Measurements from ENCODE around the gene CERK.

CERK gene

DNA sequence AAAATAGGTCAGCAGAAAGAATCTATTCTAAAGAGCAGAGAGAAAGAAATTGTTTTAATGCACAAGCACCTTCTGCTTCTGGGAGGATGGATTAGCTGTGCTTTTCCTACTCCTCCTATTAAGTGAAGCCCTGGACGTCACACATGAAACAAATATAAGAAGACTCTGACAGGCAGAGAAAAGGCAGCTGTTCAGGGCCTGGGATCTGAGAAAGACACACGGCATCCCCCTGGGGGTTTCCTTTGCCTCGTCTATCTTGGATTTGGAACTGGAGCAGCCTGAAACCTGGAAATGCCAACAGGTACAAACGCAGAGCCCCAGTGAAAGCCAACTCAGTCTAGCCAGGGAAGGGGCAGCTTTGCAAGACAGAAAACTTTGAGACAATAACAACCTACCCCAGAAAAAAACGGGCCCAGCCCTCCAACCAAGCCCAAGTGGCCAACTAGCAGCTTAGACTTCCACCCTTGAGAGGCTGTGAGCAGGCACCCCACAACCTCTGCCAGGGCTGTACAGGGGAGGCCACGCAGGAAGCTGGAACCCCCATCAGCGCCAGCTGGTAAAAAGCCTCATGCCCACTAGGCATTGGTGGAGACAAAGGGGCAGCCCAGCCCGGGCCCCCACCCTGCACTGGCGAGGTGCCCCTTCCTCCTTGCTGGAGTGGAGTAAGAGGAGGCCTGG is 7.3 kb downstream of the CERK start:
- Histone ChIP-seq H3K23ac (ENCODE audit: low read length) (no peak overlapping the region), H3K4me3 (ENCODE audit: low read length) (no peak overlapping the region), H3K79me2 (ENCODE audit: control insufficient read depth, insufficient read depth, low read length) (peaks cover 15% of the 10 kb centered on the region), H3K4ac (ENCODE audit: low read depth, low read length) (no peak overlapping the region), H2BK5ac (ENCODE audit: low read length) (no peak overlapping the region), H4K5ac (ENCODE audit: low read length) (no peak overlapping the region), H3K4me1 (ENCODE audit: control insufficient read depth, low read depth, low read length) (peaks cover 3% of the 10 kb centered on the region), H3K79me1 (ENCODE audit: low read length) (peaks cover 19% of the 10 kb centered on the region), H3K4me2 (ENCODE audit: low read length) (no peak overlapping the region), H4K8ac (ENCODE audit: low read depth, low read length) (no peak overlapping the region), H2BK15ac (replicated peaks; ENCODE audit: low read depth) (no peak overlapping the region), H3K36me3 (ENCODE audit: control insufficient read depth, insufficient read depth, low read length) (no peaks in the 10 kb centered on the region), H2AK5ac (ENCODE audit: low read length) (no peak overlapping the region), H3K56ac (ENCODE audit: low read length) (no peak overlapping the region), H3K27ac (ENCODE audit: low read depth, low read length) (no peak overlapping the region), H3K27me3 (ENCODE audit: insufficient read depth, low read length, poor library complexity) (no peaks in the 10 kb centered on the region), H3K18ac (ENCODE audit: low read length) (no peak overlapping the region), H2BK120ac (ENCODE audit: low read depth, low read length) (no peak overlapping the region), H3K9ac (ENCODE audit: low read length) (no peak overlapping the region)
- no CpG with 5 or more reads among the region's 9 CpGs for WGBS (ENCODE audit: extremely low coverage, insufficient coverage, low lambda C conversion rate)
- DNase-seq: no peak

DNA sequence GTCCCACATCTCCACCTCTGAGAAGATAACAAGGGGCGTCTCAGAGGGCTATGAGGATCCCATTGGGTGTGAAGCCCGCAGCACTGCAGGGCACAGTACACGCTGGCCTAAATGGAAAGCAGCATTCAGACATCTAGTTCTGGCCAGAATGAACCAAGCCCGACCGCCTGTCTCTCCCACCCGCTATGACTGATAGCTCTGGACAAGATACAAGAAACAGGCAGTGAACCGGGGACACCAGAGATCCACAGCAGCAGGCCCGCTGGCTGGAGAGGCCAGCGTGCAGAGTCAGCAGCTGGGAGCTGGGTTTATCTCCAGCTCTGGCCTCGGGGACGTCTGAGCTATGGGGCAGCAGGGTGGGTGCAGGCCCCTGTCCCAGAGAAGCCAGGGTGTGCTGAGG is 9.6 kb downstream of the CERK start:
- Histone ChIP-seq H4K8ac (ENCODE audit: low read depth, low read length) (no peak overlapping the region), H4K5ac (ENCODE audit: low read length) (no peak overlapping the region), H3K18ac (ENCODE audit: low read length) (no peak overlapping the region), H3K4ac (ENCODE audit: low read depth, low read length) (no peak overlapping the region), H3K9ac (ENCODE audit: low read length) (no peak overlapping the region), H3K4me2 (ENCODE audit: low read length) (no peak overlapping the region), H2BK120ac (ENCODE audit: low read depth, low read length) (no peak overlapping the region), H3K56ac (ENCODE audit: low read length) (no peak overlapping the region), H2BK15ac (replicated peaks; ENCODE audit: low read depth) (no peak overlapping the region), H3K36me3 (ENCODE audit: control insufficient read depth, insufficient read depth, low read length) (no peaks in the 10 kb centered on the region), H2BK5ac (ENCODE audit: low read length) (no peak overlapping the region), H3K4me3 (ENCODE audit: low read length) (no peak overlapping the region), H3K27ac (ENCODE audit: low read depth, low read length) (no peak overlapping the region), H3K23ac (ENCODE audit: low read length) (no peak overlapping the region), H2AK5ac (ENCODE audit: low read length) (no peak overlapping the region), H3K79me1 (ENCODE audit: low read length) (peaks cover 15% of the 10 kb centered on the region), H3K4me1 (ENCODE audit: control insufficient read depth, low read depth, low read length) (peaks cover 3% of the 10 kb centered on the region), H3K79me2 (ENCODE audit: control insufficient read depth, insufficient read depth, low read length) (peaks cover 5% of the 10 kb centered on the region), H3K27me3 (ENCODE audit: insufficient read depth, low read length, poor library complexity) (no peaks in the 10 kb centered on the region)
- WGBS (ENCODE audit: extremely low coverage, insufficient coverage, low lambda C conversion rate): no CpG with 5 or more reads among the region's 11 CpGs
- DNase-seq: no peak

GRCh38 chr22:46727813-46728364 is 10.2 kb downstream of the CERK start:
- Histone ChIP-seq H2BK120ac (ENCODE audit: low read depth, low read length) (no peak overlapping the region), H3K9ac (ENCODE audit: low read length) (no peak overlapping the region), H3K23ac (ENCODE audit: low read length) (no peak overlapping the region), H3K79me1 (ENCODE audit: low read length) (peaks cover 15% of the 10 kb centered on the region), H3K18ac (ENCODE audit: low read length) (no peak overlapping the region), H4K5ac (ENCODE audit: low read length) (no peak overlapping the region), H3K27ac (ENCODE audit: low read depth, low read length) (no peak overlapping the region), H2BK15ac (replicated peaks; ENCODE audit: low read depth) (no peak overlapping the region), H3K79me2 (ENCODE audit: control insufficient read depth, insufficient read depth, low read length) (peaks cover 5% of the 10 kb centered on the region), H3K36me3 (ENCODE audit: control insufficient read depth, insufficient read depth, low read length) (no peaks in the 10 kb centered on the region), H3K4me2 (ENCODE audit: low read length) (no peak overlapping the region), H2BK5ac (ENCODE audit: low read length) (no peak overlapping the region), H3K4me1 (ENCODE audit: control insufficient read depth, low read depth, low read length) (peaks cover 3% of the 10 kb centered on the region), H3K4ac (ENCODE audit: low read depth, low read length) (no peak overlapping the region), H3K4me3 (ENCODE audit: low read length) (no peak overlapping the region), H2AK5ac (ENCODE audit: low read length) (no peak overlapping the region), H3K56ac (ENCODE audit: low read length) (no peak overlapping the region), H4K8ac (ENCODE audit: low read depth, low read length) (no peak overlapping the region), H3K27me3 (ENCODE audit: insufficient read depth, low read length, poor library complexity) (no peaks in the 10 kb centered on the region)
- no peak for DNase-seq
- no CpG with 5 or more reads among the region's 19 CpGs for WGBS (ENCODE audit: extremely low coverage, insufficient coverage, low lambda C conversion rate)

- H3K4me1 ChIP-seq (ENCODE audit: control insufficient read depth, low read depth, low read length): peaks cover under 1% of the 10 kb centered on the region
- no peak overlapping the region for H3K56ac ChIP-seq (ENCODE audit: low read length)
- H3K27me3 ChIP-seq (ENCODE audit: insufficient read depth, low read length, poor library complexity): no peaks in the 10 kb centered on the region
- H3K9ac ChIP-seq (ENCODE audit: low read length): no peak overlapping the region
- no peak overlapping the region for H3K27ac ChIP-seq (ENCODE audit: low read depth, low read length)
- H3K79me2 ChIP-seq (ENCODE audit: control insufficient read depth, insufficient read depth, low read length): peaks cover 3% of the 10 kb centered on the region
- no peak overlapping the region for H3K23ac ChIP-seq (ENCODE audit: low read length)
- H3K36me3 ChIP-seq (ENCODE audit: control insufficient read depth, insufficient read depth, low read length): no peaks in the 10 kb centered on the region
- no peak overlapping the region for H2BK15ac ChIP-seq (replicated peaks; ENCODE audit: low read depth)
- H4K8ac ChIP-seq (ENCODE audit: low read depth, low read length): no peak overlapping the region
- no peak overlapping the region for H2BK5ac ChIP-seq (ENCODE audit: low read length)
- no peak for DNase-seq
- H3K4me2 ChIP-seq (ENCODE audit: low read length): no peak overlapping the region
- no peak overlapping the region for H3K18ac ChIP-seq (ENCODE audit: low read length)
- no peak overlapping the region for H3K4me3 ChIP-seq (ENCODE audit: low read length)
- H2AK5ac ChIP-seq (ENCODE audit: low read length): no peak overlapping the region
- H2BK120ac ChIP-seq (ENCODE audit: low read depth, low read length): no peak overlapping the region
- H3K79me1 ChIP-seq (ENCODE audit: low read length): peaks cover 14% of the 10 kb centered on the region
- no CpG with 5 or more reads among the region's 3 CpGs for WGBS (ENCODE audit: extremely low coverage, insufficient coverage, low lambda C conversion rate)
- H4K5ac ChIP-seq (ENCODE audit: low read length): no peak overlapping the region
- H3K4ac ChIP-seq (ENCODE audit: low read depth, low read length): no peak overlapping the region
These were observed 11.1 kb downstream of the CERK start for GRCh38 chr22:46726986-46727317.

- WGBS (ENCODE audit: extremely low coverage, insufficient coverage, low lambda C conversion rate): no CpG with 5 or more reads among the region's 38 CpGs
- Histone ChIP-seq H3K18ac (ENCODE audit: low read length) (no peak overlapping the region), H3K36me3 (ENCODE audit: control insufficient read depth, insufficient read depth, low read length) (no peaks in the 10 kb centered on the region), H3K27ac (ENCODE audit: low read depth, low read length) (no peak overlapping the region), H3K27me3 (ENCODE audit: insufficient read depth, low read length, poor library complexity) (no peaks in the 10 kb centered on the region), H4K5ac (ENCODE audit: low read length) (no peak overlapping the region), H3K4me3 (ENCODE audit: low read length) (no peak overlapping the region), H3K4ac (ENCODE audit: low read depth, low read length) (no peak overlapping the region), H3K79me1 (ENCODE audit: low read length) (peaks cover 14% of the 10 kb centered on the region), H3K79me2 (ENCODE audit: control insufficient read depth, insufficient read depth, low read length) (peaks cover 3% of the 10 kb centered on the region), H2BK120ac (ENCODE audit: low read depth, low read length) (no peak overlapping the region), H2AK5ac (ENCODE audit: low read length) (no peak overlapping the region), H3K9ac (ENCODE audit: low read length) (no peak overlapping the region), H3K23ac (ENCODE audit: low read length) (no peak overlapping the region), H2BK5ac (ENCODE audit: low read length) (no peak overlapping the region), H3K56ac (ENCODE audit: low read length) (no peak overlapping the region), H4K8ac (ENCODE audit: low read depth, low read length) (no peak overlapping the region), H3K4me2 (ENCODE audit: low read length) (no peak overlapping the region), H3K4me1 (ENCODE audit: control insufficient read depth, low read depth, low read length) (no peaks in the 10 kb centered on the region), H2BK15ac (replicated peaks; ENCODE audit: low read depth) (no peak overlapping the region)
- no peak for DNase-seq
These were observed 11.7 kb downstream of the CERK start for GRCh38 chr22:46726066-46726985.
